Measurements from ENCODE around the gene PM20D1.
A peak's percentile ranks its signal among the peaks of the same experiment; 100 is the strongest.

Gene PM20D1

GRCh38 chr1:205803986-205804385 lies 45.9 kb downstream of the PM20D1 start:
- no peak for DNase-seq

- no peak for DNase-seq
Observed at GRCh38 chr1:205802060-205802459, 47.9 kb downstream of the PM20D1 start.

GRCh38 chr1:205800981-205801703 lies 48.8 kb downstream of the PM20D1 start:
- DNase-seq, result no peak

GRCh38 chr1:205800427-205800826 lies 49.5 kb downstream of the PM20D1 start:
- DNase-seq, result no peak

- DNase-seq, result peak; percentile 10
Observed at GRCh38 chr1:205798577-205798976, 51.4 kb downstream of the PM20D1 start.

GRCh38 chr1:205797168-205797567 lies 52.8 kb downstream of the PM20D1 start:
- DNase-seq, result no peak

- no peak for DNase-seq
Observed at GRCh38 chr1:205794011-205794730, 55.8 kb downstream of the PM20D1 start.

- DNase-seq, result no peak
Observed at GRCh38 chr1:205792961-205793673, 56.8 kb downstream of the PM20D1 start.

- no peak for DNase-seq
Observed at GRCh38 chr1:205792481-205792881, 57.5 kb downstream of the PM20D1 start.

- DNase-seq, result peak; percentile 46
Observed at GRCh38 chr1:205791568-205792180, 58.3 kb downstream of the PM20D1 start.

GRCh38 chr1:205787287-205787916 lies 62.5 kb downstream of the PM20D1 start:
- DNase-seq, result no peak

GRCh38 chr1:205786601-205787000 lies 63.3 kb downstream of the PM20D1 start:
- no peak for DNase-seq

GRCh38 chr1:205785446-205785845 lies 64.5 kb downstream of the PM20D1 start:
- DNase-seq, result no peak

GRCh38 chr1:205783904-205784303 lies 66.0 kb downstream of the PM20D1 start:
- DNase-seq, result no peak

- DNase-seq, result no peak
Observed at GRCh38 chr1:205783433-205783795, 66.5 kb downstream of the PM20D1 start.

- no peak for DNase-seq
Observed at GRCh38 chr1:205782627-205783432, 67.1 kb downstream of the PM20D1 start.

GRCh38 chr1:205780335-205780734 lies 69.6 kb downstream of the PM20D1 start:
- DNase-seq, result no peak
